SHP77 (cell line): ENCODE results near the gene FAM131A.
A peak's percentile ranks its signal among the peaks of the same experiment; 100 is the strongest.
"Not testable (repeated sequence)": the region's sequence is repeated elsewhere in the genome, so short reads cannot be mapped to it uniquely, and the experiment has no call there.

Experiments
- DNase-seq, 2 experiments: peaks; one replicate each; lab custom pipeline; 2025; lab: John Stamatoyannopoulos, UW

The FAM131A gene

DNA sequence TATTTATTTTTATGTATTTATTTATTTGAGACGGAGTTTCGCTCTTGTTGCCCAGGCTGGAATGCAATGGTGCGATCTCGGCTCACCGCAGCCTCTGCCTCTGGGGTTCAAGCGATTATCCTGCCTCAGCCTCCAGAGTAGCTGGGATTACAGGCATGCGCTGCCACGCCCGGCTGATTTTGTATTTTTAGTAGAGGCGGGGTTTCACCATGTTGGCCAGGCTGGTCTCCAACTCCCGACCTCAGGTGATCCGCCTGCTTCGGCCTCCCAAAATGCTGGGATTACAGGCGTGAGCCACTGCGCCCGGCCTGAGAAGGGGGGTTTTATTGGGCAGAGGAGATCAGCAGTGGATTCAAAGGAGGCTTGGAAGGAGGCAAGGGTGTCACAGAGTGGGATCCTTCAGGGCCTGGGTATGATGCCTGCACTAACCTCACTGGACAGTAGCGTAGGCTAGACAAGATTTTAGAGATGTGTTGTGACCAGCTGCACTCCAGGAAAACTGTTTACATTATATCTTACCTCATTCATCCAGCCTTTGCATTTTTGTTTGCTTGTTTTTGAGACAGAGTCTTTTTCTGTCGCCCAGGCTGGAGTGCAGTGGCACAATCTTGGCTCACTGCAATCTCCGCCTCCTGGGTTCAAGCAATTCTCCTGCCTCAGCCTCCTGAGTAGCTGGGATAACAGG is 2.2 kb downstream of the FAM131A start:
- DNase-seq: not testable (repeated sequence)

DNA sequence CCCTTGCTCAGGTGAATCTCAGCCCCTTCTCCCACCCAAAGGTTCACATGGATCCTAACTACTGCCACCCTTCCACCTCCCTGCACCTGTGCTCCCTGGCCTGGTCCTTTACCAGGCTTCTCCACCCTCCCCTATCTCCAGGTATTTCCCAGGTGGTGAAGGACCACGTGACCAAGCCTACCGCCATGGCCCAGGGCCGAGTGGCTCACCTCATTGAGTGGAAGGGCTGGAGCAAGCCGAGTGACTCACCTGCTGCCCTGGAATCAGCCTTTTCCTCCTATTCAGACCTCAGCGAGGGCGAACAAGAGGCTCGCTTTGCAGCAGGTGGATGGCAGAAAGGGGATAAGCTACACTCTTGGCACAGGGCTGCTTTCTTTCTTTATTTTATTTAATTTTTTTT is 4.5 kb downstream of the FAM131A start:
- DNase-seq: no peak

DNA sequence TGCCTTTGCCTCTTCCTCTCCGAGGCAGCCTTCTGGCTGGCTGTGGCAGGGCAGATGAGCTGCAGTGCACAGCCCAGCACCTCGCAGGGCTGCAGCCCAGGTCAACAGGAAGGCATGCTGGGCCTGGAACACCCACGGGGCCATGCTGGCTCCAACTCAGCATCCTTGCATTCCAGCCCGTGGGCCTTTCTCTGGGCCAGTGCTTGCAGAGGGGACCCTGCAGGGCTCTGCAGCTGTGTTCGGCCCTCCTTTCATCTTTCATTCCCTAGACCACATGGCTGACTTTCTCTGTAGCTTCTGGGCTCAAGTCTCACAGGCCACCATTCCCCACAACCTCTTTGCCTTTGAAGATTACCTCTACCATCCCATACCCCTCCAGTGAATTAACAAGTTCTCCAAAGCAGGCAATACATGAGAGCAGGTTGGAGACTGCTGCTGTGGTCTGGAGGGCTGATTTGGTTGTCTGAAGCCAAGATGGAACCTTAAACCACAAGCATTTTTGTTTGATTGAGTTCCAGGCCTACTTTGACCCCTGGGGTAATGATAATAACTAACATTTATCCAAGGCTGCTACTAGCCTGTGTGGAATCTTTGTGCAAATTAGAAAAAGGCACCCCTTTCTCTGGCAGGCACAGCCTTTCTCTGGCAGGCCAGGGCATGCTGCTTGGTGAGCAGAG is 5.9 kb downstream of the FAM131A start:
- no peak for DNase-seq

DNA sequence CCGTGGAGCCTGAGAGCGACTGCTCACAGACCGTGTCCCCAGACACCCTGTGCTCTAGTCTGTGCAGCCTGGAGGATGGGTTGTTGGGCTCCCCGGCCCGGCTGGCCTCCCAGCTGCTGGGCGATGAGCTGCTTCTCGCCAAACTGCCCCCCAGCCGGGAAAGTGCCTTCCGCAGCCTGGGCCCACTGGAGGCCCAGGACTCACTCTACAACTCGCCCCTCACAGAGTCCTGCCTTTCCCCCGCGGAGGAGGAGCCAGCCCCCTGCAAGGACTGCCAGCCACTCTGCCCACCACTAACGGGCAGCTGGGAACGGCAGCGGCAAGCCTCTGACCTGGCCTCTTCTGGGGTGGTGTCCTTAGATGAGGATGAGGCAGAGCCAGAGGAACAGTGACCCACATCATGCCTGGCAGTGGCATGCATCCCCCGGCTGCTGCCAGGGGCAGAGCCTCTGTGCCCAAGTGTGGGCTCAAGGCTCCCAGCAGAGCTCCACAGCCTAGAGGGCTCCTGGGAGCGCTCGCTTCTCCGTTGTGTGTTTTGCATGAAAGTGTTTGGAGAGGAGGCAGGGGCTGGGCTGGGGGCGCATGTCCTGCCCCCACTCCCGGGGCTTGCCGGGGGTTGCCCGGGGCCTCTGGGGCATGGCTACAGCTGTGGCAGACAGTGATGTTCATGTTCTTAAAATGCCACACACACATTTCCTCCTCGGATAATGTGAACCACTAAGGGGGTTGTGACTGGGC is 7.3 kb downstream of the FAM131A start:
- no peak for DNase-seq

DNA sequence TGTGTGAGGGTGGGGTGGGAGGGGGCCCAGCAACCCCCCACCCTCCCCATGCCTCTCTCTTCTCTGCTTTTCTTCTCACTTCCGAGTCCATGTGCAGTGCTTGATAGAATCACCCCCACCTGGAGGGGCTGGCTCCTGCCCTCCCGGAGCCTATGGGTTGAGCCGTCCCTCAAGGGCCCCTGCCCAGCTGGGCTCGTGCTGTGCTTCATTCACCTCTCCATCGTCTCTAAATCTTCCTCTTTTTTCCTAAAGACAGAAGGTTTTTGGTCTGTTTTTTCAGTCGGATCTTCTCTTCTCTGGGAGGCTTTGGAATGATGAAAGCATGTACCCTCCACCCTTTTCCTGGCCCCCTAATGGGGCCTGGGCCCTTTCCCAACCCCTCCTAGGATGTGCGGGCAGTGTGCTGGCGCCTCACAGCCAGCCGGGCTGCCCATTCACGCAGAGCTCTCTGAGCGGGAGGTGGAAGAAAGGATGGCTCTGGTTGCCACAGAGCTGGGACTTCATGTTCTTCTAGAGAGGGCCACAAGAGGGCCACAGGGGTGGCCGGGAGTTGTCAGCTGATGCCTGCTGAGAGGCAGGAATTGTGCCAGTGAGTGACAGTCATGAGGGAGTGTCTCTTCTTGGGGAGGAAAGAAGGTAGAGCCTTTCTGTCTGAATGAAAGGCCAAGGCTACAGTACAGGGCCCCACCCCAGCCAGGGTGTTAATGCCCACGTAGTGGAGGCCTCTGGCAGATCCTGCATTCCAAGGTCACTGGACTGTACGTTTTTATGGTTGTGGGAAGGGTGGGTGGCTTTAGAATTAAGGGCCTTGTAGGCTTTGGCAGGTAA is 8.1 kb downstream of the FAM131A start:
- DNase-seq: peak; percentile 57 to 73

DNA sequence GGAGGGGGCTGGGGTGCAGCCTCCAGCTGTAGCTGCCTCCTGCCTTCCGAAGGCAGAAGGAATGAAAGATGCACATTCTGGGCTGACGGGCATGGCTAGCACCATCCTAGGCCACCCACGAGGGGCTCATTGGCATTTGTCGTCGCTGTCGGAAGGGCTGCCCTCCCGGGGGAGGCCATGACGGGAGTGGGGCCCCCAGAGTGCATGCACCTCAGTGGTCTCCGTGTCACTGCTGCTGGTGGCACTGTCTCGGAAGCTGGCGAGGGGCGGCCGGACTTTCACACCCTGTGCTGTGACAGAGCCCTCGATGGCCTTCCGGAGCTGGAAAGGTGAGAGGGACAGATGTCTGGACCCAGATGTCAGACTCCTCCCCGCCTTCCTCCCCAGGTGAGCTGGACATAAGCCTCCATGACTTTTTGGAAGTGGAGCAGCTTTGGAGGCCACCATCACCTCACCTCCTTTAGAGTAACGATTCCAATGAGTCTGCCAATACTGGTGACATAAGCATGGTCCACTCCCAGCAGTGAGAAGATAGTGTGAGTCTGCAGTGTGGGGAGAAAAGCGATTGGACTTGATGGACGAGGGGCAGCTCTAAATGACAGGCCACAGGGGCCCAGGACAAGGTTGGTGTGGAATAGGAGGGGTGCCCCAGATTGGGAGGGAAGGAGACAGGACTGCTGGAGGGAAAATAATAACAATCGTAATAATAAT is 9.2 kb downstream of the FAM131A start:
- DNase-seq: no peak

DNA sequence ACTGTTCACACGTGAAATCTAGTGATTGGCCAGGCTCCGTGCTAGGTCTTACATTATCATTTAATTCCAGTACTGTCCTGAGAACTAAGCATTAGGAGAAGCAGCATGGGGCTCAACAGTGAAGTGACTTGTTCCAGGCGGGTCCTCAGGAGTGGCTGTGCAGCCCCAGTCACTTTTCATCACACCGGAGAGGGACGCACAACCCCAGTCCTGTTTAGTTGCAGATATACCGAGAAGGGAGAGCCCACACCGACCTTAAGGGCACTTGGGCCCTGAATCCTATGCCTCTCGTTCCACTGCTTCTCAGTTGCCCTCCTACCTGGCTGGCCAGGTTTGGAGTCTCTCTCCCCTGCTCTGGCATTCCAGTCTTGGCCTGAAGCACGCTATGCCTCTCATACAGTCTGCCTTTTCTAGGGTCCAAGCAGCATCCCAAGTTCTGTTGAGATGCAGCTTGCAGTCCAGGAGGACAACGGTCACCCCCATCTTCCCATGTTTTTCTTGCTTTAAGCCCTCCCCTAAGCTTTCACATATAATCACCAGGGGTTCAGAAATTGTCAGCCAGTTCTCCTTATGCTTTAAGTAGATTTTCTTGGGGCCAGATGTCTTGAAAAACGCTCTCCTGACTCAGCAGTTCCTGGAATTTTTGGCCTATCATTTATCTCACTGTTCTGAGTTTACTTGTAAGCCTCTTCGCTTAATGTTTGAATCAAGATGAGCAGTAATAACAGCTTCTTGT is 10.1 kb downstream of the FAM131A start:
- no peak for DNase-seq

DNA sequence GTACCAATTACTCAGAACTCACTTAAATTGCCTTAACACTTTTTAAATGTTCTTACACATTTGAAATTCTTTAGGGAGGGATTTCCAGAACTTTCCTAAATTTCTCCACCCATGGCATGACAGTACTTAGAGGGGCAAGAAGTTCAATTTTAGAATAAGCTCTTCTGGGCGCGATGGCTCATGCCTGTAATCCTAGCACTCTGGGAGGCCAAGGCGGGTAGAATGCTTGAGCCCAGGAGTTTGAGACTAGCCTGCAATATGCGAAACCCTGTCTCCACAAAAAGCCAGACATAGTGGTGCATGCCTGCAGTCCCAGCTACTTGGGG is 10.6 kb downstream of the FAM131A start:
- no peak for DNase-seq

DNA sequence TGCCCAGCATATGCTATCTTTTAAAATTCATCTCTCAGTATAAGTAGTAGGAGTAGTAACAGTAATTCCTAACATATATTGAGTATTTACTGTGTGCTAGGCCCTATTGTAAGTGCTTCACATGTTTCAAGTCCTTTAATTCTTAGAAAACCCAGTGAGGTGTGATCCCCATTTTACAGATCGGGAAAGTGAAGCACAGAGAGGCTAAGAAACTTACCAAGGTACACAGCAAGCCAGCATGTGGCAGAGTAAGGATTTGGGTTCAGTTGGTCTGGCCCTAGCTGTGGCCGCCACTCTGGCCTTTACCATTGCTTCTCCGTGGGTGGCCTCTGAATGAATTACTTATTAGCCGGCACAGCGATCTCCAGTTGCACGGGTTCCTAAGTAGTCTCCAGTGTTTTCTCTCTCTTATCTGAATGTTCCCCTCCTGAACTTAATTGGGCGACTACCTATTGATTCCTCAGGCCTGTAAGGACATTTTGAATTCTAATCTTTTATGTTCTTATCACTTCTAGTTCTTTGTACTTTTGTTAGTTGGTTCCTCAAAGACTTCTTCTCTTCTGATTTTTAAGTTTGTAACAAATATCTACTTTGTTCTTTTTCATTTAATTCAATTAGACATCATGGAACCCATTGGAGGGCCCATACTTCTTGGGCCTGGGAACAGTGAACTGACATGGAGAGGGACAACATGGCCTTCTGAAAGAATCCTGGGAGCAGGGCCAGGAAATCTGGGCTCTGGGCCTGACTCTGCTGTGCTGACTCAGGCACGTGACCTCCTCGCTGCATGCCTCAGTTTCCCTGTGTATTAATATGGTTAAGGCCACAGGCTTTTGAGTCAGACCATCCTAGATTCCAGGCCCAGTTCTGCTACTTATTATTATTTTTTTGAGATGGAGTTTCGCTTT is 12.4 kb downstream of the FAM131A start:
- DNase-seq: no peak

DNA sequence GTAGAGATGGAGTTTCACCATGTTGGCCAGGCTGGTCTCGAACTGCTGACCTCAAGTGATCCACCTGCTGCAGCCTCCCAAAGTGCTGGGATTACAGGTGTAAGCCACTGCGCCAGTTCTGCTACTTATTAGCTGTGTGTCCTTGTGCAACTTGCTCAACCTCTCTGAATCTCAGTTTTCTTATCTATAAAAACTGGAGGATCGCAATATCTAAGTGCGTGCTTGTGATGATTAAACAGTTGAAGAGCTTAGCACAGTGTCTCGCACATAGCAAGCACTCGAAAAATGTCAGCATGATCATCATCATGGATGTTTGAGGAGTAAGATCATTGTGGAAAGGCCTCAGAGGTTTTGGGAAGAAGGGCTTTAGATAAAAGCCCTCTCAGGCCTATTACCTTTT is 13.2 kb downstream of the FAM131A start:
- DNase-seq: no peak

DNA sequence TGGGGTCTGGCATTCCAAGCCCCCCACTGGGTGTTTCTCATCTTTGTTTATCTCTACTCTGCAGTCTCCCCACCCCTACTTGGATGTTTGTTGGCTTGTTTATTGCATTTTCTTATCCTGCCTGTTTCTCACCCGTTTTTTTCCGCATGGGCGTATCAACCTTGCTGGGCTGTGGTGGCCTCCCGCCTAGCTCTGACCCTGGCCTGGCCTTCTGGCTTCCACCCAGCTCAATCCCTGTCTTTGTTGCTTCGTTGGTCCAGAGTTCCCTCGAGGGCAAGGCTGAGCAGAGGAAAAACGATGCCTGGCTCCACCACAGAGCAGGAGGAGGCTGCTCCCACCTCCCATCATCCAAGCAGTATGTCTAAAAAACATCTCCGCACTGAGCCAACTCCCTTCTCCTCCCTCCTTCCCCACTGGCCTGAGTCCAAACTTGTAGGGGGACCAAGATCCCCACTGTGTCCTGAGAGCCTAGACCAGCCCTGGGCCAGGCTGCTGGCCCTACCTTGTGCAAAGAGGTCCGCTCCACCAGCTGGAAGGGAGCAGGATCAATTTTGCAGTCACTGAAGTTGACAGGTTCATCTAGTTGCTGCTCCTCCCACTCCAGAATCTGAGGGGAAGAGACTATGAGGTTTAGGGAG is 14.2 kb downstream of the FAM131A start:
- DNase-seq: no peak

DNA sequence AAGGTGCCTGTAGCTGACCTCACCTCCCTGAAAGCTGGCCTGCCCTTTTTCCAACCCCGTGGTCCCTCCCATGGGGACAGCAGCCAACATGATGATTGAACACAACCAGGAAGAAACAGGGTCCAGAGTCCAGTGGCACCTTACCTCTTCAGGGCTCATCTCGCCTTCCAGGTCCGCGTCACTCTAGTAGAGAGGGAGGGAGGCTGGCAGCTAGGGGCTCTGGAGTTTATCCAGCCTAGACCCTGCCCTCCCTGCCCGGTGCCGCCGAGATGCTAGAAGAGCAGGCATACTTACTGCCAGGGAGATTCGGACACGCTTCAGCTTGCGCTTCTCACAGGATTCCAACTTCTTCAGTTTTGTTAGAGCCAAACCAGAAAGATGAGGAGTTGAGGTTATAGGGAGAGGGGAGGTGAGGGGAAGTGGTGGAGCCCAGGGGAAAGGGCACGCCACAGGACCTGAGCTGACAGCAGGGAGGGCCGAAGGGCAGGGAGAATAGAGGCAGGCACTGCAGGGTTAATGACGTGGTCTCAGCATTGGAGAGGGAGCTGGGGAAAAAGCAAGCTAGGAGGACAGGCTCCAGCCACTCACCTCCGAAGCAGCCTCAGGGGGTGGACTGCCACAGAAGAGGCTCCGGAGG is 14.9 kb downstream of the FAM131A start:
- no peak for DNase-seq

DNA sequence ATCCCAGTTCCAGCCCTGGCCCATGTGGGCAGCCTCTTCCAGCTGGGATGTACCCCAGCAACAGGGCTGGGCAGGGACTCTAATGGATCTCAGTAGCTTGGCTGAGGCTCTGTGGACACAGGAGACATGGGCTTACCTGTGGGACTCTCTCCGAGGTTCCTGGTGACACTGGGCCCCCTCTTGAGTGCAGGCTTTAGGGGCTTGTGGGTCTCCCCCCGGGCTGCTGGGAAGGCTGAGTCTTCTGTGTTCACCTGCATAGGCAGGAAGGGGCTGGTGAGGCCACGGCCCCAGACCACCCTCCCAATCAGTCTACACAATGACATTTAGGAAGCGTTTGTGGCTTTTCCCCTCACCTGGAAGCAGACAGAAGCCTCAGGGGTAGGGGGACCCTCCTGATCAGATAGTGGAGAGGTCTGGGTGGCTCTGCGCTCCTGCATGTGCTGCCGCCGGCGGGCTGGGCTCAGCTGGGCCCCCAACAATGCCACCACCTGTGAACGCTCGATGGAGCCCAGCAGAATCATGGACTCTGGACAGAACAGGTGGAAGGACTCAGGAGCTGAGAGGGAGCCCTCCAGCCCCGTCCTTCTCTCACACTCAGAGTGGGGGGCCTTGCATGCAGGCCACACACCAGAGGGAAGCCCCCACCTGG is 15.6 kb downstream of the FAM131A start:
- DNase-seq: no peak

DNA sequence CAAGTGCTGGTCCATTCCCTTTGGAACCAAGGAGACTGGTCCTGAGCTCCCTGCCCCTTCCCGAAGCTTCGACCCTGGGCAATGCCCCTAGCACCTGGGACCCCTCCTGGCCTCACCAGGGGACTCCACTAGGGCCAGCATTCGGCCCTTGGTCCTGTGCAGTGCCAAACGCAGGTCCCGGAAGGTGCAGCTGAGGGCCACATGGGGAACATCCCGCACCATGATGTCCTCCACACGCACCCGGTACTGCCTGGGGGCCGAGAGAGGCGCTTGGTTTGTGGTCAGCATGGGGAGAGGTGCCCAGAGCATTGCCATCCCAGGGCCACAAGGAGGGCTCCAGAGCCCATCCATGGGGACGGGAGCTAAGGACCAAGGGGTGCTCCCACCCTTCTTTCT is 16.1 kb downstream of the FAM131A start:
- no peak for DNase-seq

DNA sequence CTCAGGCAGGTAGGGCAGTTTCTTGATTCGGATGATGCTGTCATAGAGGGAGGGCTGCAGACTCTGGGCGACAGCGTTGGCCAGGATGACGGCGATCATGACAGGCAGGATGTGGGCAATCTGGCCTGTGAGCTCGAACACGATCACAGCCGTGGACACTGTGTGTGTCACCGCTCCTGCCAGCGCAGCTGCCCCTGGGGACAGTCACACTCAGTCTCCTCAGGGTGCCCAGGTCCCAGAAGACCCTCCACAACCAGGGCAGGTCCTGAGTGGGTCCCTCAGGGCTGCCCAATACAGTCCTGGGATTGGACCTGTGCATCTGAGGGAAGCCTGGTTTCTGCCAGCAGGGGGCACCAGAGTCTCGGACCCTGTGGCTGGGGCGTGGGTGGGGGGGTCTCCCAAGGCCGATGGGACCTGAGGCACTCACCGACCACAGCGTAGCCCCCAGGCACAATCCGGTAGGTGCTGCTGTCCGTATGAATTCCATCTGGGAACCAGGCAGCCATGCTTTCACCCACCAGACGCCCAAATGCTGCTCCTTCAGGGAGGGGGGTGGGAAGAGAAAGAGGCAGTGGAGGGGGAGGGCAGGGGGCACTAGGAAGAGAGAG is 16.8 kb downstream of the FAM131A start:
- peak; percentile 14 to 25 for DNase-seq

DNA sequence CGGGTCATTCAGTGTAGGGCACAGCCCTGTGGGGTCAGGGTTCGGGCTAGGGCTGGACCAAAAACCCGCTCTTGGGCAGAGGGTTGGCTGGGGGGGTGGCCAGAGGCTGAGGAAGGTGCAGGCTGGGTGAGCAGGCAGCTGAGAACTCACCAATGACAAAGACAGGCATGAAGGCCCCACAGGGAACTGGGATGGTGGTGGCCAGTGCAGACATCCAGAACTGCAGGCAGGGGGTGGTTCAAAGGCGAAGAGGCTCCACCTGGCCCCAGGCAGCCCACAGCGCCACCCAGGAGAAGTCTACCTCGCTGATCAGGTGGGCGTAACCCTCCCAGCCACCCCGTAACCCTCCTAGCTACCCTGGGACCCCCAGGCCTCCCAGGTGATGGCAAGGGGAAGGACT is 17.4 kb downstream of the FAM131A start:
- no peak for DNase-seq

DNA sequence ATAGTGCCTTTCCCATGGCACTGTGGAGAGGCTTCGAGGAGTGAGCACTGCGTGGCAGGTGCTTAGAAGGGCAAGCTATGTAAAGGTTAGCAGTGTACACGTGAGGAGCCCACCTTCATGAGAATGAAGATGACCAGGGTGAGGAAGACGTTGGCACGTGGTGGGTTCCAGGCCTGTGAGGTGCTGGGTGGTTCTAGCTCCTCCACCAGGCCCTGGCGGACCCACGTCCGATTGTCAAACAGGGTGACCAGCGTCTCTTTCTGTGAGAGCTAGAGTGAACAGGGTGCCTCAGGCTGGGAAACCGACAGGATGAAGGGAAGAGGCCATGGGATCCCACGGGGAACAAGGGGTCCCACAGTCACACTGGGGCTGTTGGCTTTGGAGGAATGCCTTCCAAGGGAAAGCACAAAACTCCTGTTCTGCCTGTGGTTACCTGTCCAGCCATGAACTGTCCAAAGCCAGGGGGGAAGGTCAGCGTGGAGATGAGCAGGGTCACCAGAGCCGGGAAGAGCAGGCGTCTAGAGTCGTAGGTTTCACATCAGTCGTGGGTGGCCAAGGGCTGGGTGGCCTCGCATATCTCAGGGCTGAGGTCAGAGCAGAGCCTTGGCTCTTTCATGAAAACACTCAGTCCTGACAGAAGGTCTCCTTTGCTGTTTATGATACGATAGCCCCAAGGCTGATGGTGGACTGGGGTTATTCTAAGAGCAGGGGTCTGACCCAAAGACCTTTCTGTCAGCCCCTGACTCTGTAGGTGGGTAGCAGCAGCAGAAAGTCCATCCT is 18.1 kb downstream of the FAM131A start:
- no peak for DNase-seq
